ENCODE results near the gene NEUROG3. TPM values are rescaled to one million over a fixed set of nuclear protein-coding genes. Genes with fewer than 3 reads are reported as not detected.

Gene NEUROG3
- total RNA-seq, 4 donors from 2014 or later: 1.1 to 1.2 TPM; not detected in 2

- no peak overlapping the region for H3K4me3 ChIP-seq
- no peak overlapping the region for H3K27ac ChIP-seq
- TF ChIP-seq CTCF (IDR thresholded peaks at IDR 0.05) (no peak), POLR2A (IDR thresholded peaks at IDR 0.05) (no peak)
- no peaks in the 10 kb centered on the region for H3K36me3 ChIP-seq
- no peak for DNase-seq
- H3K4me1 ChIP-seq: no peaks in the 10 kb centered on the region
- H3K27me3 ChIP-seq: no peaks in the 10 kb centered on the region
- H3K9me3 ChIP-seq: no peaks in the 10 kb centered on the region
Measured at GRCh38 chr10:69614130-69614529, 40.9 kb upstream of the NEUROG3 start.

- DNase-seq: no peak
- peaks cover 0 to 3% (median 0%) of the 10 kb centered on the region in 4 donors for H3K9me3 ChIP-seq
Measured at GRCh38 chr10:69612760-69613159, 39.5 kb upstream of the NEUROG3 start.

GRCh38 chr10:69609077-69609476 is 35.9 kb upstream of the NEUROG3 start:
- Histone ChIP-seq H3K36me3 (no peaks in the 10 kb centered on the region), H3K27ac (no peak overlapping the region), H3K9me3 (peaks cover 0 to 3% (median 0%) of the 10 kb centered on the region in 4 donors), H3K4me1 (no peaks in the 10 kb centered on the region), H3K27me3 (no peaks in the 10 kb centered on the region), H3K4me3 (no peak overlapping the region)
- no peak for DNase-seq
- TF ChIP-seq CTCF (IDR thresholded peaks at IDR 0.05) (no peak), POLR2A (IDR thresholded peaks at IDR 0.05) (no peak)

More at GRCh38 chr10:69612760-69613159, 39.5 kb upstream of the NEUROG3 start:
- Histone ChIP-seq H3K27ac (no peak overlapping the region), H3K27me3 (no peaks in the 10 kb centered on the region), H3K4me1 (no peaks in the 10 kb centered on the region), H3K4me3 (no peak overlapping the region), H3K36me3 (no peaks in the 10 kb centered on the region)
- TF ChIP-seq POLR2A (IDR thresholded peaks at IDR 0.05) (no peak), CTCF (IDR thresholded peaks at IDR 0.05) (no peak)

GRCh38 chr10:69600761-69601330 is 27.6 kb upstream of the NEUROG3 start:
- Histone ChIP-seq H3K27ac (no peak overlapping the region), H3K36me3 (no peaks in the 10 kb centered on the region), H3K9me3 (no peaks in the 10 kb centered on the region), H3K4me3 (no peak overlapping the region), H3K27me3 (no peaks in the 10 kb centered on the region), H3K4me1 (no peaks in the 10 kb centered on the region)
- TF ChIP-seq POLR2A (IDR thresholded peaks at IDR 0.05) (no peak), CTCF (IDR thresholded peaks at IDR 0.05) (no peak)
- no peak for DNase-seq

GRCh38 chr10:69588358-69588757 is 15.1 kb upstream of the NEUROG3 start:
- no peak for DNase-seq
- Histone ChIP-seq H3K4me3 (no peak overlapping the region), H3K4me1 (no peaks in the 10 kb centered on the region), H3K36me3 (no peaks in the 10 kb centered on the region), H3K27me3 (no peaks in the 10 kb centered on the region), H3K27ac (no peak overlapping the region), H3K9me3 (no peaks in the 10 kb centered on the region)
- TF ChIP-seq POLR2A (IDR thresholded peaks at IDR 0.05): no peak

- no peaks in the 10 kb centered on the region for H3K36me3 ChIP-seq
- H3K27ac ChIP-seq: no peak overlapping the region
- peaks cover 0 to 7% of the 10 kb centered on the region in 2 donors for H3K27me3 ChIP-seq
- TF ChIP-seq CTCF (IDR thresholded peaks at IDR 0.05) (no peak), POLR2A (IDR thresholded peaks at IDR 0.05) (no peak)
- no peak for DNase-seq
- H3K4me3 ChIP-seq: no peak overlapping the region
- H3K4me1 ChIP-seq: no peaks in the 10 kb centered on the region
- no peaks in the 10 kb centered on the region for H3K9me3 ChIP-seq
Measured at GRCh38 chr10:69584624-69585023, 11.4 kb upstream of the NEUROG3 start.
